NCI-H345 (cell line): ENCODE data around the gene CAMSAP1.

ENCODE experiments used
- DNase-seq: peaks from one replicate; lab custom pipeline; 2025; lab: John Stamatoyannopoulos, UW

CAMSAP1 gene

GRCh38 chr9:135941288-135941995, 34.1 kb upstream of the CAMSAP1 start:
- DNase-seq: no peak

- DNase-seq: no peak
These were observed 32.3 kb upstream of the CAMSAP1 start for GRCh38 chr9:135939351-135940265.

DNA sequence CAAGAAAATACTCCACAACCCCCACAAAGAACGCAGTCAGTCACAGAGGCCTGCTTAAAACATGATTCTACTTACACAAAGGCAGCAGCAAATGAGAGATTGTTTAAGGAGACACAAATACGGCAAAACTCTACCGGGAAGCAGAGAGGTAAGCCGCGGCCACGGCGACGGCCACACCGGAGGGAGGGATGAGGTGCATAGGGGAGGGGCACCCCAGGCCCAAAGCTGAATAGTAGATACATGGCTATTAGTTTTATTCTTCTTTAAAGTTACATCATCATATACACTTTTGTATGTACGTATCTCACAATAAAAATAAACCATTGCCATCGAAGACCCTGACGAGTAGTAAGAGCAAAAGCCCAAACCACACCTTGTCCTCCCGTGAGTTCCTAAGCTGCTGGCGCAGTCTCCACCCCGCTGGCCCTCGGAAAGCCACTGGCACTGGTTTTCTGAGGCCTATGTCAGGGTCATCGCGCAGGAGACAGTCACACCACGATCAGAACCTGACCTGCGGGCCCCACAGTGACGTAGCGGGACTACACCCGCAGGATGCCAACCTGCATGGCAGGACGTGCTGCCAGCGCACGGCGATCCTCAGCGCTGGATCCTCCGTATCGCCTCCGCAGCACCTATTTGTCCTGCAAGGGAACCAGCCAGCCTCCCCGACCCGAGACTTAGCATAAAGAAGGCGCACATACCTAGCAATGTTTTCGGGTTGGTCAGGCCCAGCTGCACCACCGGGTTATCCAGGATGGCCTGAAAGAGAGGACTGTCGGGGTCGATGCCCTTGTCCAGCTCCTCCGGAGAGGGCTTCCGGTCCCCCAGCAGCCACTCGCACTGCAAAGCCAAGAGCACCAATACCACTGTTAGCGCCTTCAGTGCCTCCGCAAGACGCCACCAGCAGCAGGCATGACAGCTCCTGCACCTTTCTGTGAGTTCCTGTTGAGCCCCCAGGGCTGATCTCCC, 30.5 kb upstream of the CAMSAP1 start:
- no peak for DNase-seq

DNA sequence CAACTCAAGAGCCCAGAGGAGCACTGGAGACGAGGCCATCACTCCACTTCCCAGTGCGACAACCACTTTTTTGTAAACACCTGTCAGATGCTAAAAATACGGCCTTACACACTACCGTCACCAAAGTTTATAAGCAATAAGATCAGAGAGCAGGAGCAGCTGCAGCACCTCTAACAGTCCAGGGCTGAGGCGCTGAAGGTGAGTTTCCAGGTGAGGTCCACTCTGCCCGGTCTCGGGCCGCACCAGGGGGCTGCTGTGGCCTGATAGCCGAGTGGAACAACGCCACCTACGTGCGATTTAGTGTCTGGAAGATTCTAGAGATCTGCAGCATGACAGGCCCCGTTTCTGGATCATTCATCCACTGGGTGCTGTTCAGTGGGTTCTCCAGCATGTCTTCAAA, 25.8 kb upstream of the CAMSAP1 start:
- DNase-seq: no peak

- DNase-seq: no peak
These were observed 25.3 kb upstream of the CAMSAP1 start for GRCh38 chr9:135932656-135933055.

- DNase-seq: no peak
These were observed 24.0 kb upstream of the CAMSAP1 start for GRCh38 chr9:135931349-135931820.

- no peak for DNase-seq
These were observed 23.4 kb upstream of the CAMSAP1 start for GRCh38 chr9:135930446-135931345.

DNA sequence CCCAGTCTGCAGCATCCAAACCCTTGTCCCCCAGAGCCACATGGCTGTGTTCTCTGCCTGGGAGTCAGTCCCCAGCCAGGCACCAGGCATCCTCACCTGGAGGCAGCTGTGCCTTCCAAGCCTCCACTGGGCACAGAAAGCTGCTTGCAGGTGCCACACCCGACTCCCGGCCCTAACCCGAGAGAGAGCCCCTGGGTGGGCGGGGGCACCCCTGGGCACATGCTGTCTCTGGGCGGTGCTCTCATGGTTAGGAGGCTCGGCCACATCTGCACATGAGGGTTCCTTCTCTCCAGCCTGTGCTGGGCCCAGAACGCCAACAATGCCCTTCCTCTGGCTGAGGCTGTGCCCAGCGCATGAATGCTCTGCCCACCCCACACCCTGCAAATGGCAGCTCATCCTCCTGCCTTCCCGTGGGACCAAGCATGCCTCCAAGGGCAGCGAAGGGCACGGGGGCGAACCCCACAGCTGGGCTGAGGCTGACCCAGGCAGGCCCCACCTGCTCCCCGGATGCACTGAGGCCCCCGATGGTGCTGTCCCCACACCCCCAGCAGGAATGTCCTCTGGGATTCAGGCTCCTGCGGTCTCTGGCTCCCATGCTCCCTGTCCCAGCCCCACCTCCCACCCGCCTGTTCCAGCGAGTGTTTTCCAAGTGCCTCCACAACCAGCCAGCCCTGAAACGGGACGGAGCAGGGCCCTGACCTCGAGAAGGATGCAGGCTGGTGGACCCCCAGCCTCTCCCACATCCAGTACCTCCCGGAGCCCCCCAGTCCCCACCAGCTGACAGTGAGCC, 22.5 kb upstream of the CAMSAP1 start:
- no peak for DNase-seq

DNA sequence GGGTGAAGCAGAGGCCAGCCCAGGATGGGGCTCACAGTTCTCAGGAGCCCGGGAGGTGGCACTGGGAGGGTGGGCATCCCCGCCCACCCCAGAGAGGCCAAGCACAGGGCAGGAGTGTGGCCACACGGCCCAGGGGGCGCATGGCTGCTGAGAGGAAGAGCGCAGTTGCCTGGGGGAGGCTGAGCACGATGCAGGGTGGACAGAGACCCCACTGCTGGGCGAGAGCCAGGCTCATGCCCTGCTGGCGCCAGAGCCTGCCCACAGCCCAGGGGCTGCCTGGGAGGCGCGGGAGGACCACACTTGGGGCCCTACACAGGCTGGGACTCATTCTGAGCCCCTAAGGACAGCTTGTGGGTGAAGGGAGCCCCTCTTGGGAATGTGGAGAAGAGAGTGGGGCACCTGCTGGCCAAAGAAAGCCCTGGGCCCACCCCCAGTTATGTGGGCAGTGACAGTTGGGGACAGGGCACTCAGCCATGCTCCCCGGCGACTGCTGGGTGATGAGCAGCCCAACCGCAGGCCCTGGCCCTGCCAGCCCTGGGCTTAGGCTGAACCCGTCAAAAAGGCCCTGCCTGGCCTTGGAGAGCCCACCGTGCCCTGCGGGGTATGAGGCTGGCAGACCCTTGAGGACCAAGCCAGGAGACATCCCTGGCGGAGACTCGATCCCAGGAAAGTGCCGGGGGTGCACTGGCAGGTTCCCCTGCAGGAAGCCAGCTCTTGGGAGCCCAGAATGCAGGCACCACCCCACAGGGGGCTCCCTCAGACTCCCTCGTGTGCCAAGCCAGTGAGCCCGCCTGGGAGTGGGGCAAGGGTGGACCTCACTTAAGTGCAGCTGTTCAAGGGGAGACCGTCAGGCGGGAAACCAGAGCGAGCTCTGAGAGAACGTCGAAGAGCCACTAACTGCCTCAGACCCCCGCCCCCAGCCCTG, 21.6 kb upstream of the CAMSAP1 start:
- no peak for DNase-seq

- DNase-seq: no peak
These were observed 20.9 kb upstream of the CAMSAP1 start for GRCh38 chr9:135928074-135928730.

DNA sequence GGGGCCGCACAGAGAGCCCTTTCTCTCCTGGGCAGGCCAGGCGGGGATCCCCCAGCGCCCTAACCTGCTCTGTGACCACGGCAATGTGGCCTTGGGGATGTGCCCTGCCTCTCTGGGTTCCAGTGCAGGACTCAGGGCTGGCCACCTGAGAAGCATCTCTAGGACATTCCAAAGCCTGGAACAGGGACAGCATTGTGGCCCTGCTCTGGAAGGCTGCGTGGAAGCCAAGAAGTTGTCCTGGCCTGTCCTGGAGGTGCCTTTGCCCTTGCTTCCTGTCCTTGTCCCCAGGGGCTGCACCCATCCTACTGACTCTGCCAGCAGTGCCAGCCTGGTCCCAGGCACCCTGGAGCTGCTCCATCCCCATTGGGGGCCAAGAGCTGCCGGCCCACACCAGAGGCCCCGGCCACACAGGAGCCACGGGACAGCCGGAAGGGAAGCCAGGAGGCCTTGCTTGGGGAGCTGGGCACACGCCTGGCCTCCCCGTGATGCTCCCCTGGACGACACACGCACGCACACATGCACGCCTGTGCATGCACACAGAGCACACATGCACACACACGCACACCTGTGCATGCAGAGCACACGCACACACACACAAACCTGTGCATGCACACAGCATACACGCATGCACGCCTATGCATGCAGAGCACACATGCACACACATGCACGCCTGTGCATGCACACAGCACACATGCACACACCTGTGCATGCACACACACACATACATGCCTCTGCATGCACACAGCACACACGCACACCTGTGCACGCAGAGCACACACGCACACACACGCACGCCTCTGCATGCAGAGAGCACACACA, 20.1 kb upstream of the CAMSAP1 start:
- no peak for DNase-seq

GRCh38 chr9:135926402-135927194, 19.3 kb upstream of the CAMSAP1 start:
- DNase-seq: no peak

DNA sequence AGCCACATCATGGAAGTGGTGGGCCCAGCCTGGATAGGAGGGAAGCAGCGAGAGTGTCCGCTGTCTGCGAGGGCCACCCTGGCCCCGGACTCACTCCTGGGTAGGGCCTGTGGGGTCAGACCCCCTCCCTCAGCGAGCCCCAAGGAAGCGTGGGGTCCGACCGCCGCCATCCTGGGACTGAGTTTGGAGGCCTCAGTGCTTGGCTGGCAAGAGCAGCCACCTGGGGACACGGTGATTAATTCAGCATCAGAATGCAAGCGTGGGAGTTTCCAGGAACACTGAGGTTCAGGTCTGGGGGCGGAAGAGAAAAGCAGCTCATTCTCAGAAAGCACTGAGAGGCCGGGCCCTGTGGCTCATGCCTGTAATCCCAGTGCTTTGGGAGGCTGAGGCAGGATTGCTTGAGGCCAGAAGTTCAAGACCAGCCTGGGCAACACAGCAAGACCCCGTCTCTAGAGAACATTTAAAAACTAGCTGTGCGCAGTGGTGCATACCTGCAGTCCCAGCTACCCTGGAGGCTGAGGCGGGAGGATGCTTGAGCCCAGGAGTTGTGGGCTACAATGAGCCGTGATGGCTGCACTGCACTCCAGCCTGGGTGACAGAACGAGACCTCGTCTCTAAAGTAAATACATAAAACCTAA, 18.3 kb upstream of the CAMSAP1 start:
- DNase-seq: no peak

DNA sequence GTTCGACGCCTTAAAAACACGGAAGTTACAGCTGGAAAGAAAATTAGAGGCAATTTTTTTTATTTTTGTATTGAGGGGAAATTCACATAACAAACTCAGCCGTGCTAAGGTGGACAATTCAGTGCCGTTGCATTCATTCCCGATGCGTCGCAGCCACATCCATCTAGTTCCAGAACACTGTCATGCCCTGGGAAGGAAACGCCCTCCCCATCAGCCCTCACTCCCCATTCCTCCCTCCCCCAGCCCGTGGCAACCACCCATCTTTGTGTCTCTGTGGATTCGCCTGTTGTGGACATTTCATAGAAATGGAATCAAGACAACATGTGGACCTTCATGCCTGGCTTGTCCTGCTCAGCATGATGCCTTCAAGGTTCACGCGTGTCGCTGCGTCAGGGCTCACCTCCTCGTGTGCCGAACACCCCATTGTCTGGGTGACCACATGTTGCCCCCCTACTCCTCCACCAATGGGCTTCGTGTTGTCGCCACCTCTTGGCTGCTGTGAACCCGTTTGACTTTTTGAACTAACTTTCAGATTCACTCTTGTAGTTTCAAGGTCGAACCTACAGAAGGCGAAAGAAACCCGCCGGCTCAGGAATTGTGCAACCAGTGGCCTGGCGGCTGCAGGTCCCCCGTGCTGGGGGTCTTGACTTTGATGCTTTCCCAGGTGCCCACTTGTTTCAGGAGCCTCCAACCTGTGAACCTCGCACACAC, 17.4 kb upstream of the CAMSAP1 start:
- no peak for DNase-seq

GRCh38 chr9:135923508-135923907, 16.2 kb upstream of the CAMSAP1 start:
- no peak for DNase-seq
